Astrocyte of the cerebellum (primary cell): ENCODE results near the gene MARCHF11.

Experiments used
- DNase-seq: peaks from one replicate; pipeline ENCODE4 v3.0.0-alpha.2; 2011; ENCODE audit warnings: low read depth
- H3K4me3 ChIP-seq: 2 replicates; pipeline ENCODE4 v1.5.1; 2011; ENCODE audit warnings: mild to moderate bottlenecking, low read depth, low read length, moderate library complexity
- CTCF ChIP-seq: IDR thresholded peaks from 2 replicates; pipeline ENCODE4 v1.5.1; 2012; ENCODE audit warnings: low read length, low read depth, moderate library complexity, mild to moderate bottlenecking; ENCODE audit errors: missing control alignments
- in situ Hi-C: cut with HindIII; loops from 2 replicates; pipeline ENCODE4 v1.10.0; 2017; ENCODE audit warnings: low sequenced_read_pairs

The MARCHF11 gene

GRCh38 chr5:16037121-16037845 lies 142.3 kb downstream of the MARCHF11 start:
- no peak for TF ChIP-seq CTCF
- DNase-seq, result no peak

GRCh38 chr5:16034319-16035001 lies 145.1 kb downstream of the MARCHF11 start:
- DNase-seq, result no peak
- H3K4me3 ChIP-seq, result no peak overlapping the region
- in situ Hi-C loops, result no loop called here
- no peak for TF ChIP-seq CTCF

More at GRCh38 chr5:16037121-16037845, 142.3 kb downstream of the MARCHF11 start:
- H3K4me3 ChIP-seq, result no peak overlapping the region
- in situ Hi-C loops, result no loop called here

- no peak overlapping the region for H3K4me3 ChIP-seq
- in situ Hi-C loops, result no loop called here
- no peak for TF ChIP-seq CTCF
- no peak for DNase-seq
Observed at GRCh38 chr5:16033187-16033925, 146.2 kb downstream of the MARCHF11 start.

- no peak for DNase-seq
Observed at GRCh38 chr5:16028708-16029107, 150.9 kb downstream of the MARCHF11 start.

GRCh38 chr5:16025681-16026080 lies 153.9 kb downstream of the MARCHF11 start:
- no peak for DNase-seq
- H3K4me3 ChIP-seq, result no peak overlapping the region
- in situ Hi-C loops, result no loop called here
- TF ChIP-seq CTCF, result no peak

More at GRCh38 chr5:16028708-16029107, 150.9 kb downstream of the MARCHF11 start:
- in situ Hi-C loops, result no loop called here
- H3K4me3 ChIP-seq, result no peak overlapping the region
- TF ChIP-seq CTCF, result no peak

- H3K4me3 ChIP-seq, result no peak overlapping the region
- TF ChIP-seq CTCF, result no peak
- no peak for DNase-seq
- in situ Hi-C loops, result no loop called here
Observed at GRCh38 chr5:16018970-16019369, 160.6 kb downstream of the MARCHF11 start.
